Erythroblast (primary cell): ENCODE measurements around the gene TPH2.

Source experiments
- GATA1 ChIP-seq: IDR thresholded peaks from 2 replicates; pipeline ENCODE4 v1.6.1; 2011; ENCODE audit warnings: low read depth, mild to moderate bottlenecking, control low read depth, low read length, moderate library complexity
- POLR2A ChIP-seq: IDR thresholded peaks from 2 replicates; pipeline ENCODE4 v1.6.1; 2011; ENCODE audit warnings: mild to moderate bottlenecking, low read length

- TF ChIP-seq POLR2A (no peak), GATA1 (no peak)
These were observed 19.4 kb downstream of the TPH2 start for GRCh38 chr12:71958056-71958455.
